Heart left ventricle (tissue), 16 donors: ENCODE measurements around the gene PRG3. TPM values are rescaled to one million over a fixed set of nuclear protein-coding genes. Genes with fewer than 3 reads are reported as not detected.
A peak's percentile ranks its signal among the peaks of the same experiment; 100 is the strongest.

Source experiments
- ATAC-seq, 4 donors: fragments of 200-7000 bp; cut with Tn5 transposase; one replicate each; pipeline ENCODE4 v1.9.1; 2020 to 2022; ENCODE audit warnings: moderate library complexity in 4 of 4, mild to moderate bottlenecking in 3 of 4, moderate number of reproducible peaks in 1 of 4
- DNase-seq, 5 donors: peaks; one replicate each; pipeline ENCODE4 v3.0.0-alpha.2; 2020
- H3K27ac ChIP-seq, 12 donors: fragments of 200-600 bp; sonication (generic) in 4 of 12; one replicate each; pipeline versions ENCODE4 v1.5.0 to v1.8.0; 2016 to 2022; ENCODE audit warnings: mild to moderate bottlenecking in 2 of 12
- H3K27me3 ChIP-seq, 9 donors: fragments of 200-600 bp; sonication (generic) in 2 of 9; one replicate each; pipeline versions ENCODE4 v1.5.1 to v1.8.0; 2016 to 2022; ENCODE audit warnings: mild to moderate bottlenecking in 3 of 9
- H3K36me3 ChIP-seq, 9 donors: fragments of 200-600 bp; sonication (generic) in 2 of 9; one replicate each; pipeline versions ENCODE4 v1.5.0 to v1.8.0; 2018 to 2022; ENCODE audit warnings: mild to moderate bottlenecking in 2 of 9
- H3K4me1 ChIP-seq, 12 donors: fragments of 200-600 bp; sonication (generic) in 4 of 12; one replicate each; pipeline versions ENCODE4 v1.5.0 to v1.8.0; 2016 to 2022; ENCODE audit warnings: mild to moderate bottlenecking in 3 of 12
- H3K4me3 ChIP-seq, 12 donors: fragments of 200-600 bp; sonication (generic) in 4 of 12; one replicate each; pipeline versions ENCODE4 v1.5.0 to v1.8.0; 2017 to 2022; ENCODE audit warnings: mild to moderate bottlenecking in 9 of 12, moderate library complexity in 4 of 12
- H3K9me3 ChIP-seq, 12 donors: fragments of 200-600 bp; sonication (generic) in 4 of 12; one replicate each; pipeline versions ENCODE4 v1.5.0 to v1.8.0; 2016 to 2022; ENCODE audit warnings: mild to moderate bottlenecking in 1 of 12
- POLR2A ChIP-seq, 2 donors: fragments of 450-650 bp; IDR thresholded peaks; one replicate each; pipeline ENCODE4 v1.6.1; 2017; ENCODE audit warnings: antibody characterized with exemption in 2 of 2, mild to moderate bottlenecking in 2 of 2, moderate library complexity in 2 of 2
- WGBS, 4 donors: extraction: QIAGEN DNeasy Blood & Tissue Kit in 2 of 4; methylation state at CpG; one replicate each; pipeline versions ENCODE4 v1.1.5 to v1.1.7; 2013 to 2018; 5-methylcytosine and 5-hydroxymethylcytosine counted together
- intact Hi-C, 10 donors: fragments of 100-400 bp; cut with DNase I; formaldehyde crosslinking; loops; one replicate each; pipeline versions ENCODE4 v1.11.1 to v1.14.2; 2022
- polyA plus RNA-seq, 2 donors: library from polyadenylated mRNA; stranded (reverse); fragments of 200-250 nt; gene quantifications; one replicate each; pipeline ENCODE4 v1.2.3, GENCODE V29; 2013
- total RNA-seq, 9 donors: library from RNA; depleted of rRNA in 2 of 9; stranded (reverse); fragments of >200 nt in 2 of 9; fragmentation: NEBNext Ultra II Directional in 3 of 9; extraction: Animal tissue kit (Norgen Biotek cat#: 25700) in 3 of 9; gene quantifications; one replicate each; pipeline versions ENCODE4 v1.1.0 to v1.2.4, GENCODE V29; 2016 to 2023
- TF ChIP-seq, protein P1 (sequence below), 12 donors: fragments of 200-600 bp; sonication (generic) in 4 of 12; IDR thresholded peaks; one replicate each; pipeline versions ENCODE4 v1.5.0 to v1.8.0; 2018 to 2022; ENCODE audit warnings: antibody characterized with exemption in 12 of 12, mild to moderate bottlenecking in 5 of 12
- donor health status: ischemic (EF 13 %, LVEDD 7.1; RV severe dilation, severe dysfunction).
- donor health status: healthy with polysubstance abuse.
- donor health status: DM: no; HTN: yes; CAD: no.
- donor health status: DM: no; HTN: no; CAD: no.
- donor health status: ischemic (EF 25% LVEDD 6.9; RV normal size, moderate dysfunction).
- donor health status: ischemic (EF 25% LVEDD 5.7; RV mildly dilated, moderate dysfunction).
- donor health status: healthy.
- donor health status: DM: yes; HTN: yes; CAD: no.
- donor health status: ischemic (EF 35%, LVEDD 5.7; RV mildly dilated, moderate dysfunction).
- donor health status: nonischemic (EF 11% LVEDD 7.7; RV severe dilation, severe dysfunction).
- donor health status: DM: yes; HTN: yes; CAD: no.
- donor health status: PGD.
- donor health status: ischemic (EF 29% LVEDD 5.4; RV normal size, mild dysfunction).
- donor health status: nonischemic (EF 23%, LVEDD 6.1; RV moderate dilation, normal function).

Gene PRG3
- total and polyA plus RNA-seq, 11 donors, result not detected

DNA sequence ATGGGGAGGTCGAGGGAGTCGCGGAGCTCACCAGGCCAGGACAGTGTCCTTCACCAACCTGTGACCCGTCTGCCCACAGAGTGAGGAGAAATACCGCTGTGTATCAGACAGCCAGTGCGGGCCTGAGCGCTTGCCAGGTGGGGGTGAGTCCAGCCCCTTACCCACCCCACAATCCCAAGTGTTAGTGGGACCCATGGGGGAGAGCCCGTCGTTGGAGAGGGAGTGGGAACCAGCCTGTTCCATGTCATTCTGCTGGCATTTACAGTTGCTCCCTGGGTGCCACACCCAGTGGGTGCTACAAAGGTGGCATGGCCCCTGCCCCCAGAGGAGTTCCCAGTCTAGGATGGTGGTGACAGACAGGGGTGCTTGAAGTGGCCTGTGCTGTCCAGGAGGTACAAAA, 33.6 kb downstream of the PRG3 start:
- H3K27ac ChIP-seq, result peak overlapping the region in 1 of 12 donors; percentile 24
- intact Hi-C loops, result loop anchor here (2.0 to 10.0 kb wide), 16 partner anchors 60 to 1167 kb away; partner anchors contain the start of genes YPEL4 (in 4 of the 10), SLC43A3 (in 2 of the 10) and SLC43A1 (in 1 of the 10)

GRCh38 chr11:57345555-57346211, 35.3 kb downstream of the PRG3 start:
- Histone ChIP-seq H3K36me3 (no peaks in the 10 kb centered on the region), H3K4me1 (peaks cover 0 to 10% (median 4%) of the 10 kb centered on the region in 12 donors), H3K27ac (no peak overlapping the region), H3K9me3 (no peaks in the 10 kb centered on the region), H3K27me3 (no peaks in the 10 kb centered on the region), H3K4me3 (no peak overlapping the region)
- 17 to 27% (median 19%) methylated on average over 11 of the region's 11 CpGs for WGBS, 4 donors
- peak; percentile 55 to 71 (median 62) for DNase-seq
- TF ChIP-seq, protein P1, sequence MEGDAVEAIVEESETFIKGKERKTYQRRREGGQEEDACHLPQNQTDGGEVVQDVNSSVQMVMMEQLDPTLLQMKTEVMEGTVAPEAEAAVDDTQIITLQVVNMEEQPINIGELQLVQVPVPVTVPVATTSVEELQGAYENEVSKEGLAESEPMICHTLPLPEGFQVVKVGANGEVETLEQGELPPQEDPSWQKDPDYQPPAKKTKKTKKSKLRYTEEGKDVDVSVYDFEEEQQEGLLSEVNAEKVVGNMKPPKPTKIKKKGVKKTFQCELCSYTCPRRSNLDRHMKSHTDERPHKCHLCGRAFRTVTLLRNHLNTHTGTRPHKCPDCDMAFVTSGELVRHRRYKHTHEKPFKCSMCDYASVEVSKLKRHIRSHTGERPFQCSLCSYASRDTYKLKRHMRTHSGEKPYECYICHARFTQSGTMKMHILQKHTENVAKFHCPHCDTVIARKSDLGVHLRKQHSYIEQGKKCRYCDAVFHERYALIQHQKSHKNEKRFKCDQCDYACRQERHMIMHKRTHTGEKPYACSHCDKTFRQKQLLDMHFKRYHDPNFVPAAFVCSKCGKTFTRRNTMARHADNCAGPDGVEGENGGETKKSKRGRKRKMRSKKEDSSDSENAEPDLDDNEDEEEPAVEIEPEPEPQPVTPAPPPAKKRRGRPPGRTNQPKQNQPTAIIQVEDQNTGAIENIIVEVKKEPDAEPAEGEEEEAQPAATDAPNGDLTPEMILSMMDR (IDR thresholded peaks at IDR 0.05), result peak; percentile 78 to 89 (median 82)
- no peak for TF ChIP-seq POLR2A (IDR thresholded peaks at IDR 0.05)
- peak; percentile 61 to 82 (median 76) for ATAC-seq
- intact Hi-C loops, result loop anchor here (2.0 to 10.0 kb wide), 17 partner anchors 62 to 1169 kb away; partner anchors contain the start of genes YPEL4 (in 4 of the 10), SLC43A3 (in 2 of the 10) and SLC43A1 (in 1 of the 10)

More for the DNA sequence above, 33.6 kb downstream of the PRG3 start:
- Histone ChIP-seq H3K36me3 (no peaks in the 10 kb centered on the region), H3K4me1 (peaks cover 0 to 10% (median 4%) of the 10 kb centered on the region in 12 donors), H3K9me3 (peaks cover 0 to 7% (median 0%) of the 10 kb centered on the region in 12 donors), H3K4me3 (no peak overlapping the region), H3K27me3 (no peaks in the 10 kb centered on the region)
- DNase-seq, result peak in 1 of 5 donors; percentile 46
- no peak for ATAC-seq
- 81 to 91% (median 87%) methylated on average over 9 of the region's 9 CpGs for WGBS, 4 donors
- TF ChIP-seq, protein P1 (IDR thresholded peaks at IDR 0.05), result no peak
- TF ChIP-seq POLR2A (IDR thresholded peaks at IDR 0.05), result no peak

DNA sequence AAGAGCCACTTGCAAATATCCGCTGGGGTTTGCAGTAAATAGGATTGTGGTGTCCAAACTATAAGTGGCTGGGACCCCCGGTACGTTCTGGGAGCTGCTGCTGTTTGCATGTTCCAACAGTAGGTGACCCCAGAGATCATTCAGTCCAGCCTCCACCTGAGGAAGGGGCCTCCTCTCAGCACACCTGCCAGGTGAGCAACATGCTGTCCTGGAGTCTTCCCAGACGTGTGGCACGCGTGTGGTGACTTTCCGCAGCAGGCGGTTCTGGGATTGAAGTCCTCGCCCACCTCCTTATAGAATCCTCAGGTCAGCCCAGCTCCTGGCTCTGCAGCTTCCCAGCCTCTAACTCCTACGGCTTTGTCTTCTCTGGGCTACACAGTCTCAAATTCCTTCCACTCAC, 36.1 kb downstream of the PRG3 start:
- peak in 1 of 5 donors; percentile 40 for DNase-seq
- intact Hi-C loops, result loop anchor here (2.0 to 10.0 kb wide), 16 partner anchors 62 to 1170 kb away; partner anchors contain the start of genes YPEL4 (in 4 of the 10), SLC43A3 (in 2 of the 10) and SLC43A1 (in 1 of the 10)
- TF ChIP-seq, protein P1 (IDR thresholded peaks at IDR 0.05), result no peak
- H3K27me3 ChIP-seq, result no peaks in the 10 kb centered on the region
- H3K27ac ChIP-seq, result no peak overlapping the region
- no peaks in the 10 kb centered on the region for H3K36me3 ChIP-seq
- no peak overlapping the region for H3K4me3 ChIP-seq
- H3K4me1 ChIP-seq, result peaks cover 0 to 8% (median 3%) of the 10 kb centered on the region in 12 donors
- H3K9me3 ChIP-seq, result no peaks in the 10 kb centered on the region
- no peak for ATAC-seq
- WGBS, 4 donors, result 91 to 95% (median 94%) methylated on average over 10 of the region's 10 CpGs

- Histone ChIP-seq H3K9me3 (no peaks in the 10 kb centered on the region), H3K4me1 (peaks cover 0 to 3% (median 0%) of the 10 kb centered on the region in 12 donors), H3K4me3 (no peak overlapping the region), H3K27ac (no peak overlapping the region), H3K27me3 (no peaks in the 10 kb centered on the region), H3K36me3 (no peaks in the 10 kb centered on the region)
- DNase-seq (no peak), ATAC-seq (no peak)
- whole genome bisulfite sequencing, 4 donors, result 65 to 81% (median 70%) methylated on average over 7 of the region's 7 CpGs
- TF ChIP-seq, protein P1 (IDR thresholded peaks at IDR 0.05), result no peak
- no peak for TF ChIP-seq POLR2A (IDR thresholded peaks at IDR 0.05)
- intact Hi-C loops, result loop anchor here in 9 of 10 donors (2.0 to 10.0 kb wide), 8 partner anchors 111 to 1171 kb away; partner anchors contain the start of genes YPEL4 (in 3 of the 9) and SLC43A1 (in 1 of the 9)
These were observed 37.1 kb downstream of the PRG3 start for GRCh38 chr11:57343825-57344224.
